IPS-15b (cell line): ENCODE measurements around the gene ITGB2.

Source experiments
- H3K27me3 ChIP-seq: one replicate; pipeline ENCODE4 v1.6.1; 2013; ENCODE audit warnings: low read length; ENCODE audit not compliant: control insufficient read depth, insufficient read depth
- H3K36me3 ChIP-seq: one replicate; pipeline ENCODE4 v1.6.1; 2013; ENCODE audit warnings: low read length; ENCODE audit not compliant: control insufficient read depth, insufficient read depth
- H3K4me1 ChIP-seq: one replicate; pipeline ENCODE4 v1.6.1; 2013; ENCODE audit warnings: mild to moderate bottlenecking, low read length; ENCODE audit not compliant: control insufficient read depth, insufficient read depth
- H3K4me3 ChIP-seq: one replicate; pipeline ENCODE4 v1.5.1; 2013; ENCODE audit warnings: low read depth, low read length
- H3K9ac ChIP-seq: one replicate; pipeline ENCODE4 v1.6.1; 2013; ENCODE audit warnings: low read depth, mild to moderate bottlenecking, low read length
- H3K9me3 ChIP-seq: one replicate; pipeline ENCODE4 v1.6.1; 2013; ENCODE audit warnings: mild to moderate bottlenecking, low read length; ENCODE audit not compliant: control insufficient read depth, insufficient read depth

ITGB2 gene

GRCh38 chr21:44952116-44952928 lies 31.6 kb upstream of the ITGB2 start:
- no peak overlapping the region for H3K9ac ChIP-seq
- H3K4me3 ChIP-seq = no peak overlapping the region
- H3K36me3 ChIP-seq = peaks cover 59% of the 10 kb centered on the region
- no peaks in the 10 kb centered on the region for H3K4me1 ChIP-seq
- no peaks in the 10 kb centered on the region for H3K9me3 ChIP-seq
- no peaks in the 10 kb centered on the region for H3K27me3 ChIP-seq

- Histone ChIP-seq H3K4me3 (no peak overlapping the region), H3K9me3 (no peaks in the 10 kb centered on the region), H3K4me1 (no peaks in the 10 kb centered on the region), H3K9ac (no peak overlapping the region), H3K36me3 (peaks cover 54% of the 10 kb centered on the region), H3K27me3 (no peaks in the 10 kb centered on the region)
Measured at GRCh38 chr21:44951186-44951915, 30.7 kb upstream of the ITGB2 start.

- no peaks in the 10 kb centered on the region for H3K27me3 ChIP-seq
- no peak overlapping the region for H3K9ac ChIP-seq
- H3K4me1 ChIP-seq = no peaks in the 10 kb centered on the region
- no peak overlapping the region for H3K4me3 ChIP-seq
- peaks cover 50% of the 10 kb centered on the region for H3K36me3 ChIP-seq
- H3K9me3 ChIP-seq = no peaks in the 10 kb centered on the region
Measured at GRCh38 chr21:44950351-44950750, 29.7 kb upstream of the ITGB2 start.

- no peak overlapping the region for H3K4me3 ChIP-seq
- H3K9me3 ChIP-seq = no peaks in the 10 kb centered on the region
- H3K36me3 ChIP-seq = peaks cover 53% of the 10 kb centered on the region
- H3K4me1 ChIP-seq = no peaks in the 10 kb centered on the region
- H3K27me3 ChIP-seq = no peaks in the 10 kb centered on the region
- H3K9ac ChIP-seq = no peak overlapping the region
Measured at GRCh38 chr21:44949779-44950198, 29.1 kb upstream of the ITGB2 start.

GRCh38 chr21:44949161-44949778 lies 28.6 kb upstream of the ITGB2 start:
- no peak overlapping the region for H3K9ac ChIP-seq

GRCh38 chr21:44948426-44949120 lies 27.9 kb upstream of the ITGB2 start:
- H3K9ac ChIP-seq = no peak overlapping the region
- no peak overlapping the region for H3K4me3 ChIP-seq
- peaks cover 54% of the 10 kb centered on the region for H3K36me3 ChIP-seq
- no peaks in the 10 kb centered on the region for H3K27me3 ChIP-seq
- no peaks in the 10 kb centered on the region for H3K4me1 ChIP-seq
- no peaks in the 10 kb centered on the region for H3K9me3 ChIP-seq

More at GRCh38 chr21:44949161-44949778, 28.6 kb upstream of the ITGB2 start:
- Histone ChIP-seq H3K27me3 (no peaks in the 10 kb centered on the region), H3K4me3 (no peak overlapping the region), H3K9me3 (no peaks in the 10 kb centered on the region), H3K36me3 (peaks cover 53% of the 10 kb centered on the region), H3K4me1 (no peaks in the 10 kb centered on the region)

- Histone ChIP-seq H3K4me1 (no peaks in the 10 kb centered on the region), H3K27me3 (no peaks in the 10 kb centered on the region)
Measured at GRCh38 chr21:44947930-44948331, 27.2 kb upstream of the ITGB2 start.

GRCh38 chr21:44947111-44947929 lies 26.6 kb upstream of the ITGB2 start:
- Histone ChIP-seq H3K9me3 (no peaks in the 10 kb centered on the region), H3K36me3 (peaks cover 52% of the 10 kb centered on the region), H3K27me3 (no peaks in the 10 kb centered on the region), H3K4me1 (no peaks in the 10 kb centered on the region), H3K9ac (no peak overlapping the region), H3K4me3 (no peak overlapping the region)

More at GRCh38 chr21:44947930-44948331, 27.2 kb upstream of the ITGB2 start:
- Histone ChIP-seq H3K9me3 (no peaks in the 10 kb centered on the region), H3K4me3 (no peak overlapping the region), H3K36me3 (peaks cover 55% of the 10 kb centered on the region), H3K9ac (no peak overlapping the region)

- peaks cover 2% of the 10 kb centered on the region for H3K4me1 ChIP-seq
Measured at GRCh38 chr21:44946254-44947041, 25.7 kb upstream of the ITGB2 start.

GRCh38 chr21:44944596-44944995 lies 23.9 kb upstream of the ITGB2 start:
- Histone ChIP-seq H3K9me3 (no peaks in the 10 kb centered on the region), H3K4me1 (peaks cover 6% of the 10 kb centered on the region), H3K9ac (no peak overlapping the region), H3K36me3 (peaks cover 38% of the 10 kb centered on the region), H3K27me3 (no peaks in the 10 kb centered on the region), H3K4me3 (no peak overlapping the region)

More at GRCh38 chr21:44946254-44947041, 25.7 kb upstream of the ITGB2 start:
- Histone ChIP-seq H3K9me3 (no peaks in the 10 kb centered on the region), H3K4me3 (no peak overlapping the region), H3K36me3 (peaks cover 48% of the 10 kb centered on the region), H3K27me3 (no peaks in the 10 kb centered on the region), H3K9ac (no peak overlapping the region)
